Measurements from ENCODE around the gene GIPC3.

Gene GIPC3

GRCh38 chr19:3544058-3544376 is 41.3 kb upstream of the GIPC3 start:
- no peak for TF ChIP-seq CTCF (IDR thresholded peaks at IDR 0.05; ENCODE audit: insufficient read depth, low read length, missing control alignments)
- H3K4me3 ChIP-seq (ENCODE audit: low read depth, low read length), result no peak overlapping the region
- ChIA-PET POLR2A (no interaction called here), CTCF (interaction anchor here (1.2 to 3.8 kb wide), 6 partner anchors 12 to 75 kb away, joined by 3 to 66 read pairs (median 16); partner anchors contain the start of gene MFSD12)
- DNase-seq (ENCODE audit: low read depth, low spot score), result no peak

- DNase-seq (ENCODE audit: low read depth, low spot score), result no peak
- H3K4me3 ChIP-seq (ENCODE audit: low read depth, low read length), result no peak overlapping the region
- ChIA-PET CTCF (interaction anchor here (0.7 to 3.8 kb wide), 27 partner anchors 8 to 659 kb away, joined by 3 to 66 read pairs (median 4); partner anchors contain the start of gene MFSD12), POLR2A (interaction anchor here (0.8 kb wide), 1 partner anchor 11 kb away, joined by 3 read pairs; no protein-coding TSS in a partner anchor)
- peak; percentile 97 for TF ChIP-seq CTCF (IDR thresholded peaks at IDR 0.05; ENCODE audit: insufficient read depth, low read length, missing control alignments)
Observed at GRCh38 chr19:3544742-3545668, 40.3 kb upstream of the GIPC3 start.

GRCh38 chr19:3545669-3546034 is 39.6 kb upstream of the GIPC3 start:
- POLR2A ChIA-PET, result no interaction called here
- no peak for DNase-seq (ENCODE audit: low read depth, low spot score)
- CTCF ChIA-PET, result interaction anchor here (1.1 to 3.8 kb wide), 20 partner anchors 9 to 659 kb away, joined by 3 to 66 read pairs (median 5); partner anchors contain the start of gene MFSD12
- no peak for TF ChIP-seq CTCF (IDR thresholded peaks at IDR 0.05; ENCODE audit: insufficient read depth, low read length, missing control alignments)
- H3K4me3 ChIP-seq (ENCODE audit: low read depth, low read length), result no peak overlapping the region

- ChIA-PET CTCF (interaction anchor here (0.8 to 3.8 kb wide), 15 partner anchors 9 to 658 kb away, joined by 3 to 66 read pairs (median 4); partner anchors contain the start of genes GIPC3 and MFSD12), POLR2A (no interaction called here)
- no peak for TF ChIP-seq CTCF (IDR thresholded peaks at IDR 0.05; ENCODE audit: insufficient read depth, low read length, missing control alignments)
- no peak overlapping the region for H3K4me3 ChIP-seq (ENCODE audit: low read depth, low read length)
- no peak for DNase-seq (ENCODE audit: low read depth, low spot score)
Observed at GRCh38 chr19:3546119-3546518, 39.2 kb upstream of the GIPC3 start.

GRCh38 chr19:3547301-3547731 is 38.0 kb upstream of the GIPC3 start:
- no peak for DNase-seq (ENCODE audit: low read depth, low spot score)
- peak; percentile 58 for TF ChIP-seq CTCF (IDR thresholded peaks at IDR 0.05; ENCODE audit: insufficient read depth, low read length, missing control alignments)
- ChIA-PET CTCF (interaction anchor here (1.0 to 3.8 kb wide), 8 partner anchors 9 to 160 kb away, joined by 3 to 66 read pairs (median 6); partner anchors contain the start of gene MFSD12), POLR2A (no interaction called here)
- H3K4me3 ChIP-seq (ENCODE audit: low read depth, low read length), result no peak overlapping the region

- no peak for DNase-seq (ENCODE audit: low read depth, low spot score)
- TF ChIP-seq CTCF (IDR thresholded peaks at IDR 0.05; ENCODE audit: insufficient read depth, low read length, missing control alignments), result no peak
- H3K4me3 ChIP-seq (ENCODE audit: low read depth, low read length), result no peak overlapping the region
- POLR2A ChIA-PET, result no interaction called here
- CTCF ChIA-PET, result interaction anchor here (0.6 to 2.1 kb wide), 7 partner anchors 9 to 159 kb away, joined by 3 to 7 read pairs (median 3); no protein-coding TSS in a partner anchor
Observed at GRCh38 chr19:3547767-3548282, 37.5 kb upstream of the GIPC3 start.

All from AG04449 (cell line).